Daoy (cell line): Measurements from ENCODE around the gene ADAMTSL2. TPM values are rescaled to one million over a fixed set of nuclear protein-coding genes. Genes with fewer than 3 reads are reported as not detected.

Experiments
- DNase-seq: peaks from one replicate; pipeline ENCODE4 v3.0.0-alpha.2; 2015; ENCODE audit warnings: low read depth
- total RNA-seq: library from RNA; depleted of rRNA; stranded (reverse); fragments of >200 nt; shearing (Covaris generic); gene quantifications from 2 replicates; pipeline ENCODE4 v1.2.3, GENCODE V29; 2014

ADAMTSL2 gene
- total RNA-seq, 1 experiment from 2014 or later = not detected

DNA sequence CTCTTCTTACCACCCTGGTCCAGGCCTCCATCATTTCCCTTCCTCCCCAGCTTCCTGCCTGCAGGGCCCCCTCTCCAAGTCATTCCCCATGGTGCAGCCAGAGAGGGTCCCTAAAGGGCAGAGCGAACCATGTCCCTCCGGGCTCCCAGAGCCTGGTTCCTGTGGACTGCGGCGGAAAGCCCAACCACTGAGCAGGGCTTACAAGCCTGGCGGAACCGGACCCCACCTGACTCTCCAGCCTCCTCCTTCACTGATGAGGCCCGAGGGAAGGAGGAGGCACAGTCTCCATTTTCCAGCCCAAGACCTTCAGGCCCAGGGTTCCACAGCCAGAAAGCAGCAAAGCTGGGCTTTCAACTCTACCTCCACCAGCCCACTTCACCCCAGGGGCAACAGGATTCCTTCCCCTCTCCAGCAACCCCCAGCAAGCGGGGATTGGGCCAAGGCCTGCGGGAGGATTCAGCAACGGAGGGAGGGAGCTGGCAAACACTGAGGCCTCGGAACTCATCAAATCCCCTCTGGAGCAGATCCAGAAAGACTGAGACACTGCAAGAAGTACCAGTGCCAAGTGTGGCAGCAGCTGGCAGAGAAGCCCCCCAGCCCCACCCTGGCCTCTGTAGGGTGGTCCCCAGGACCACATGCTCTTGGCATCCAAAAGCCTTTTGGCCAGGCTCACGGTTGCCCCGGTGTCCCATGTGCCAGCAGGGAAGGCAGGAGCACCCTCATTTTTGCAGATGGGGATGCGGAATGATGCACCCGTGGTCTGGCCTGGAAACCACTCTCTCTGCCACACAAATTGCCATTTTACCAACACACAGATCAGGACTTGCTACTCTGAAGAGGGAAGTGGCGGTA lies 71.6 kb downstream of the ADAMTSL2 start:
- DNase-seq = no peak

DNA sequence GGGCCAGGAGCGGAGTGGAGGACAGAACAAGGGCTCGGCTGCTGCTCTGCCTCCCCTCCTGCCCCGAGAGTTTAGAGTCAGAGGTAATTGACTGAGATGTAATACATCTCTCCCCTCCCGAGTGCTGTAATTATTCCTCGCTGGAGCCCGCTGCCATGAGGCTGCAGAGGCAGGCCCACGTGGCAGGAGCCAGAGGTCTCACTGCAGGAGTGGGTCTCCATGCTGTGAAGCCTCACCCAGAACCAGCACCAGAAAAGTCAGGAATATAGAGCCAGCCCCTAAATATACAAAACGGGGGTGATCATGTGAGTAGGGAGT lies 72.2 kb downstream of the ADAMTSL2 start:
- DNase-seq = no peak

DNA sequence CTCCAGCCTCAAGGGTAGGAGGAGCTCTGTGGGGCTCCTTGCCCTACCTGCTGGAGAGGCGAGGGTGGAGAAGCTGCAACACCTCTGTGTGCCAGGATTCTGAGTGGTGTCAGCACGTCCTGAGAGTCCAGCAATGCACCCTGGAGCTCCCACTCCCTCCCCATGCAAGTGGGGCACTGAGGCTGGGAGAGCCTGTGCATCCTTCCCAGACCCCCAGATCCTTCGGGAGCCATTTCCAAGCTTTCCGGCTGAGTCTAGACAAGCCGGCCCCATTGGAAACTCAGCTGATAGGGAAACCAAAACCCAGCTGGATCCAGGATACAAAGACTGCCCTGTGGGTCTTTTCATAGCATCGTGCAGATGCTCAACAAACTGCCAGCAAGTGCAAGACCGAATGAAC lies 72.9 kb downstream of the ADAMTSL2 start:
- DNase-seq = no peak

DNA sequence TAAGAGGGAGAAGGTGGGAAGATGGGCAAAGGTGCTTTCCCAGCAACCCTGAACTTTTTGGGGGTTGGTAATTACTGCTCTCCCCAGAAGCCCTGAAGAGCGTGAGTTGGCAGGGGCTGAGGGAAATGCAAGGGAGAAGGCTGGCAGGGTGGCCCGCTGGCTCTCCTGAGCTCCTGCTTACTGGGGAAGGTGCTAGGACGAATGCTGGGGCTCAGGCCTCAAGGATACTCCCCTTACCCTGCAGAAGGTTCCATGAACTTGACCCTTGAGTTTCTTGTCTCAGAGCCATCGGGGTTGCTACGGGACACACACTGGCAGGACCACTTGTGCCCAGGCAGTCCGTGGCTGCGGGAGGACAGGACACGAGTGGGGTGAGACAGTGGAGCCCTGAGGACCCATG lies 73.5 kb downstream of the ADAMTSL2 start:
- DNase-seq = no peak

GRCh38 chr9:133608382-133608781 lies 73.9 kb downstream of the ADAMTSL2 start:
- DNase-seq = no peak

DNA sequence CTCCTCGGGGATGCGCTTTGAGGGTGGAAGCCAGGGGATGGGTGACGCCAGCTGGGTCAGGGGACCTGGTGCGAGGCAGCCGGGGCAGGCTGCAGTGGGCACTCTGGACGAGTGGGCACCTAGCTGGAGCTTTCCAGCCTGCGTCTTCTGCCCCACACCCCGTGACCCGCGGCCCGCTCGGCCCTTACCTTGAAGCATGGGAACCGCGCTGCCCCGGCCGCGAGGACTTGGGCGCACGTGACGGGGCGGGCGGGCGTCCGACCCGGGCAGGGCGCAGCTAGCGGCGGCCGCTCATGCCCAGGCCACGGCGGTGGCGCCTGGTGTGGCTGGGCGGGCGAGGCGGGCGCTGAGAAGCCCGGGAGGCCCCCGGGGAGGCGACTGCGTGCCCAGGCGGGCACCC lies 74.4 kb downstream of the ADAMTSL2 start:
- DNase-seq = no peak

DNA sequence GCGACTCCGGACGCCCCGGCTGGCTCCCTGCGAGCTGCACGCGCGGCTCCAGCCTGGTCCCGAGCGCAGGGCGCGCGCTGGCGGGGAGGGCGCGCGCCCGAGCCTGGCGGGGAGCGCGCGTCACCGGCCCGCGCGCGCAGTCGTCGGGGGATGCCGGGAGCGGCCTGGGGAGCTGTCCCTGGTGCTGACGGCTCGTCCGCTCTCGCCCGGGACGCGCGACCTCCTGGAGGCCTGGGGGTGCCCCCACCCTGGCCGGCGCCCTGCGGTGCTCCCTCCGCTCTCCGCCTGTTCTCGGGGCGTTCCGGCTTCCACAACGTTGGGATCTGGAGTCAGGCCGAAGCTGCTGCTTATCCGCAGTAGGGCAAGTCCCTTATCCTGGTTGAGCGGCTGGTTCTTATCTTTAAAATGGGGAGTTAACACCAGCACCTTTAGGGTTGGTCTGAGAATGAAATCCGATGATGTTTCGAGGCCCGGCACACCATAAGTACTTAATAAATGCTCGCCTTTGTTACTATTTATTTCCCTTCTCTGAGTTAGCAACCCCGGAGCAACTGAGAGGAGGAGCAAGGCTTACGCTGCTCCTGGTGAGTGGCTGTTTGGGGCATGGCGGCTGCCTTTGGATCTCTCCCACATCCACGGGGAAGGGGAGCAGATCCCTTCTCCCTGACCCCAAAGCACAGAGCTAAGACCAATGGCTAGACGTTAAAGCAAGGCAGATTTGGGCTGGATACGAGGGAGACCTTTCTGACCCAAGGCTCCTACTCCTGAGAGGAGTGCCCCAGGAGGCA lies 75.0 kb downstream of the ADAMTSL2 start, which contains the start of gene FAM163B:
TSS of gene FAM163B (minus strand) at position 79 of the 788 bp plus-strand sequence. CDS start 29,166 bp downstream, outside the sequence.
- DNase-seq = peak; percentile 78

- DNase-seq = no peak
Measured at GRCh38 chr9:133610845-133611244, 76.3 kb downstream of the ADAMTSL2 start.

- no peak for DNase-seq
Measured at GRCh38 chr9:133612051-133612450, 77.5 kb downstream of the ADAMTSL2 start.

GRCh38 chr9:133612816-133613215 lies 78.3 kb downstream of the ADAMTSL2 start:
- DNase-seq = no peak

GRCh38 chr9:133613432-133613831 lies 78.9 kb downstream of the ADAMTSL2 start:
- DNase-seq = no peak

DNA sequence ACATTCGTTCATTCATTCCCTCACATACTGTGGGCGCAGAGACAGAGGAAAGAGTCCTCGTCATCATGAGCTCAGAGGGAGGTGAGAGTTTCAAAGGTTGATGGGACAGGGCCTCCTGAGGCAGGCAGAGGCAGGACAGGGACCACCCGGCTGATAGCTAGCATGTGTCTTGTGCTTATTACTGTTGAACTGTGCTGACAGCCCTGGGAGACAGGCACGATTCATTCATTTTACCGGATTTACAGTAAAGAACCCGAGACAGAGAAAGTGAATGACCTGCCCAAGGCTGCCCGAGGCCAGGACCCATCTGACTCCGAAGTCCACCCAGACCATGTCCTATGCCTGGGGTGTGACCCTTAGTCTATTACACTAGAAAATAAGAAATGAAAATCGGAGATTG lies 79.6 kb downstream of the ADAMTSL2 start:
- no peak for DNase-seq

DNA sequence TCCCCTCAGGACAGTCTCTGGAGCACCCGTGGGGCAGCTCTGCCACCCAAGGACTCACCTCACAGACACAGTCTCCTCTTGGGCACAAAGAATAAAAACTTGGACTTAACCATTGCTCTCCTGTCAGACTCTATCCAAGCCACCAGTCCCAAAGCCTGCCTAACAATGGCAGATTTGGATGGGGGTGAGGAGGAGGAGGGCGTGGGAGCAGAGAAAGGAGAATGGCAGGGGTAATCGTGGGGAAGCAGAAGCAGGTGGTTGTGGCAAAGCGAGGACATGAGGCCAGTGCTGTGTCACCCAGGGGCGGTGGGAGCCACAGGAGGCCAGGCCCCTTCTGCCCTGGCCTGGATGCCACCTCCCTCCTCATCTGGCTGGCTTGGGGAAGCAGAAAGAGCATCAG lies 80.2 kb downstream of the ADAMTSL2 start:
- no peak for DNase-seq

DNA sequence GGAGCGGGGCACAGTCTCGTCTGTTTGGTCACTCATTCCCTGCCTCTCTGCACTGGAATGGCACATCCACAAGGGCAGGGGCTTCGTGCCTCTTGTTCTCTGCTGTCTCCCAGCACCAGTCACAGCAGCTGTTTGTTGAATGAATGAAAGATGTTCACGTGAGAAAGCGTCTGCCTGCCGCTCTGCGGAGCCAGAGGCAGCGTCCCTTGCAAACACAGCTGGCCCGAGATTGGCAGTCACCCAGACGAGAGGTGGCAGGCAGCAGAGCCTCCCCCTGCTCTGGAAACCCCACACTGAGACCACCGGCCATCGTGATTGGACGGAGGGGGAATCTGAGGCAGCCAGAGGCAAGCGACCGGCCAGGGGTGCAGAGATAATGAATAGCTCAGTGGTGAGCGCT lies 80.7 kb downstream of the ADAMTSL2 start:
- no peak for DNase-seq

DNA sequence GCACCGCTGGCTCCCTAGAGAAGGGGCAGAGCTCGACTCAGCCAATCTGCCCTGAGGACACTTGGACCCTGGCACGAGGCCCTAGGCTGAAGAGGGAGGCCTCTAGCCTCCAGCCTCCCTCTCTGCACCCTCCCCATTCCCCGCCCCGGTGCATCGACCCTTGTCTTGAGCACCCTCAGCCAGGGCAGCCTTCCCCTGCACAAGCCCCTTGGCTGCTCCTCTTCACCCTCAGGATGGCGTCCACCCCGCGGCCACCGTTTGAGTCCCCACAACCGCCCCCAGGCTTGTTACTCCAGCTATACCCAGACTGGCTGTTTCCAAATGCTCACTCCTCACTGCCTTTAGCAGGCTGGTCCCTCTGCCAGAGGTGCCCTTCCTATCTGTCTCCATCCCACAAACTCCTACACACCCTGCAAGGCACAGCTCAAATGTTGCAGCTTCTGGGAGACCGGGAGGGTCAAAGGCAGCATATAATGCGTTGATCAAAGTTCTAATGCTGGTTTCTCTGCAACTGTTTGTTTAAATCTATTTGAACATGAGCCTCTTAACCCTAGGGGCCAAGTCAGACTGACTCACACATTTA lies 81.2 kb downstream of the ADAMTSL2 start:
- no peak for DNase-seq

- no peak for DNase-seq
Measured at GRCh38 chr9:133616643-133617405, 82.3 kb downstream of the ADAMTSL2 start.

DNA sequence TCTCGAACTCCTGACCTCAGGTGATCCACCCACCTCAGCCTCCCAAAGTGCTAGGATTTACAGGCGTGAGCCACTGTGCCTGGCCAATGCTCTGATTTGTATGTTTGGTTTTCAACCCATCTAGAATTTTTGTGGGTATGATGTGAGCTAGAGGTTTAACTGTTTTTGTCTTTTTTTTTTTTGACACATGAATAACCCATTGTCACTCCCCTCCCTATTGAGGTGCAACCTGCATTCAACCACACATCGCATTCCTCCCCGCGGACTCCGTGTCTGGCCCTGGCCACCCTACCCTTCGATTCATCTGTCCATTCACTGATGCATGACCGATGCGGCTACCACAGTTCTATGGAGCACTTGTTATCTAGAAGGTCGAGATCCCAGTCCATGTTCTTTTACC lies 84.2 kb downstream of the ADAMTSL2 start:
- no peak for DNase-seq

DNA sequence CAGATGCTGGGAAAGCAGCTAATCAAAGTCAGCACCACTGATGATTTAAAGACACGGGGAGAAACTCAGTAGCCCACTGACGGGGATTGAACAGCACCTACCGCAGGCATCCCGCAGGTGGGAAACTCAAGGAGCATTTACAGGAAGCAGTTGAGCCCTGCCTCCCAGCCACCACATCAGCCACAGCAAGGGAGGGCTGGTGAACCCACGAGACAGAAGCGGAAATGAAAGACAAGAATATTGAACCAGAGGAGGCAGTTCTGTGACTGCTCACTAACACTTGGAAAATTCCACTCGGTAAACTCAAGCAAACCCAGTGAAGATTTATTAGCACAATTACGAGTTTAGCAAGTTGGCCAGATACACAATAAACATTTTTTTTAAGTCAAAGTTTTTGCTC lies 85.3 kb downstream of the ADAMTSL2 start:
- peak; percentile 44 for DNase-seq

- DNase-seq = no peak
Measured at GRCh38 chr9:133621725-133622267, 87.3 kb downstream of the ADAMTSL2 start.

- no peak for DNase-seq
Measured at GRCh38 chr9:133622555-133622954, 88.1 kb downstream of the ADAMTSL2 start.
